ENCODE results near the gene CNTNAP5. TPM values are rescaled to one million over a fixed set of nuclear protein-coding genes. Genes with fewer than 3 reads are reported as not detected.

The CNTNAP5 gene
- total RNA-seq, 1 donor from 2014 or later: not detected

DNA sequence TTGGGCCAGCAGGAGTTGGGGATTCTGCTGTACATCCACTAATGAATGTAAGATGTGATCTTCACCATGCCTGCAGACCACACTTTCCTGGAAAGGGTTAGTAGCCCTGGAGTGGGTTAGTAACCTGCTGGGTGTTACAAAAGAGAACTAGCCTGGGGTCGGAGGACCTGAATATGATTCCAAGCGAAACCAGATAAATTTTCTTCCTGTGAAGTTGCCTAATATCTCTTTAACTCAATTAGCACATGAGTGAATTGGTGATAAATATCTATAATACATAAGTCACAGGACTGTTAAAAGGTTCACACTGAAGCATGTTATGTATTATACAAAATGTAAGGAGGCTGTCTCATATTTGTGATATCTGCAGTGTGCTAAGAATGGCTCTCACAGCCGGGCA, 291.0 kb downstream of the CNTNAP5 start:
- FAIRE-seq: no peak
- DNase-seq (ENCODE audit: low read depth): no peak

DNA sequence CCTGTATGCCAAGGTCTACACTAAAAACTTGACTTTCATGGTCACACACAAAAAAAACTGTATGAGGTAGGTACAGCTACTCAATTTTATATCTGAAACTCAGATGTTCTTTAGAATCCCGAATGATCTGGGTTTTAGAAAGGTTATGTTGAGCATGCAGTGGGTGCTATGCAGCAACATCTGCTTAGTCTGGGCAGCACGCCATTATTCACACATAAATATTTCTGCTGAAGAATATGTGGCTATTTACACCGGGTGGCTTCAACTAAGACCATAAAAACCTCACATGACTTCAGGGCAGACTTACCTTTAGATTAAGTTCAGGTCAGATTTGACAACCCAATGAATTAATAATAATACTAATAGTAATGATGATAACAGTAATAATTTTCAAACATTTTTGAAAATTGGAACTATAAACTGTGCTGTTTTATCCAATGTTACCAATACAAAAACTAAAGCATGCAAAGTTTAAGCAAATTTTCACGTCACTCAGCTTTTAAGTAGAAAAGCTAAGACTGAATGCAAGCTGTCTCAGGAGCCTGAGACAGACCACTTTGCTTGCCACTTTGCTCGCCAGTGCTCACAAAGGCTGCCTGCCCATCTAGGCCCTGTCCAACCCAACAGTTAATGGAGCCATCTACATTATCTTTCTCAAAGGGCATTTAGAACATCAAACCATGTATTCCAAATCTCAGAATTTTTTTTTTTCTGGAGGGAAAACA, 292.0 kb downstream of the CNTNAP5 start:
- TF ChIP-seq, protein P1, sequence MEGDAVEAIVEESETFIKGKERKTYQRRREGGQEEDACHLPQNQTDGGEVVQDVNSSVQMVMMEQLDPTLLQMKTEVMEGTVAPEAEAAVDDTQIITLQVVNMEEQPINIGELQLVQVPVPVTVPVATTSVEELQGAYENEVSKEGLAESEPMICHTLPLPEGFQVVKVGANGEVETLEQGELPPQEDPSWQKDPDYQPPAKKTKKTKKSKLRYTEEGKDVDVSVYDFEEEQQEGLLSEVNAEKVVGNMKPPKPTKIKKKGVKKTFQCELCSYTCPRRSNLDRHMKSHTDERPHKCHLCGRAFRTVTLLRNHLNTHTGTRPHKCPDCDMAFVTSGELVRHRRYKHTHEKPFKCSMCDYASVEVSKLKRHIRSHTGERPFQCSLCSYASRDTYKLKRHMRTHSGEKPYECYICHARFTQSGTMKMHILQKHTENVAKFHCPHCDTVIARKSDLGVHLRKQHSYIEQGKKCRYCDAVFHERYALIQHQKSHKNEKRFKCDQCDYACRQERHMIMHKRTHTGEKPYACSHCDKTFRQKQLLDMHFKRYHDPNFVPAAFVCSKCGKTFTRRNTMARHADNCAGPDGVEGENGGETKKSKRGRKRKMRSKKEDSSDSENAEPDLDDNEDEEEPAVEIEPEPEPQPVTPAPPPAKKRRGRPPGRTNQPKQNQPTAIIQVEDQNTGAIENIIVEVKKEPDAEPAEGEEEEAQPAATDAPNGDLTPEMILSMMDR (IDR thresholded peaks at IDR 0.05; ENCODE audit: insufficient read depth, low read length, severe bottlenecking): no peak
- FAIRE-seq (no peak), DNase-seq (ENCODE audit: low read depth) (no peak)
- H3K27me3 ChIP-seq (ENCODE audit: control insufficient read depth, insufficient read depth, low read length): no peaks in the 10 kb centered on the region
- H3K4me3 ChIP-seq (ENCODE audit: low read depth, low read length): no peak overlapping the region
- H3K36me3 ChIP-seq (ENCODE audit: control insufficient read depth, insufficient read depth, low read length): no peaks in the 10 kb centered on the region

More for the DNA sequence above, 291.0 kb downstream of the CNTNAP5 start:
- H3K27me3 ChIP-seq (ENCODE audit: control insufficient read depth, insufficient read depth, low read length): no peaks in the 10 kb centered on the region
- TF ChIP-seq, protein P1 (IDR thresholded peaks at IDR 0.05; ENCODE audit: insufficient read depth, low read length, severe bottlenecking): no peak
- H3K4me3 ChIP-seq (ENCODE audit: low read depth, low read length): no peak overlapping the region
- H3K36me3 ChIP-seq (ENCODE audit: control insufficient read depth, insufficient read depth, low read length): no peaks in the 10 kb centered on the region

DNA sequence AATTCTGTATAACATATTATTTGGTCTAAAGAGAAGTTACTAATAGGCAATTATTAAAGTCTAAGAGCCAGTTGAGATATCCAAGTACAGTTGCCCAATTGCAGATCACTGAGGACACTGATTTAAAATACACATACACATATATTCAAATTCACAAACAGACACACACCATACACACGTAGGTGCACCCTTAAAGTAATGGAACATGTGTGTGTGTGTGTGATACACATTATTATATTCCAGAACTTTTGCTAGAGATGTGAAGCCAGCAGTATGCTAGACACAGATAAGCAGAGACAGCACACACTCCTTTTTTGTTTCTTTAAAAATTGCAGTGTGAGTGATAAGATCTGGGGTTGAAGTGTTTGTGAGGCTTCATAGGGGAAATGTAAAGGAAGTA, 292.5 kb downstream of the CNTNAP5 start:
- DNase-seq (ENCODE audit: low read depth) (no peak), FAIRE-seq (no peak)
- Histone ChIP-seq H3K4me3 (ENCODE audit: low read depth, low read length) (no peak overlapping the region), H3K27me3 (ENCODE audit: control insufficient read depth, insufficient read depth, low read length) (no peaks in the 10 kb centered on the region), H3K36me3 (ENCODE audit: control insufficient read depth, insufficient read depth, low read length) (no peaks in the 10 kb centered on the region)
- TF ChIP-seq, protein P1 (IDR thresholded peaks at IDR 0.05; ENCODE audit: insufficient read depth, low read length, severe bottlenecking): no peak

DNA sequence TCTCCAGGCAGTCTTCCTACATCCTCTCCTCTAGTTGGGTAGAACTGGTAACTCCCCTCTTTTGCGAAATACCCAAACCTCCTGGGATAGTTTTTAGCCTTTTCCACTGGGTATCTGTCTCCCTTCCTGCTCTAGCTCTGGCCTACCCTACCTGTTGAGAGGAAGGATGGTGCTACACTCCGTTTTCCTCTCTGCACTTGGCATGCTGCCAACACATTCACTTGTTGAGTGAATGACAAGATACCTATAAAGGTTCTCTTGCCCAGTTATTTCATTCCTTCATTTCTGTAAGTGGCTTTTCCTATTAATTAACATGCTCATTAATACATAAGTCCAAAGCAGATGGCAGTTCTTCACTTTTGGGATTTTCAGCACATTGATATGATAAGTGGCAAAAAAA, 293.8 kb downstream of the CNTNAP5 start:
- Histone ChIP-seq H3K36me3 (ENCODE audit: control insufficient read depth, insufficient read depth, low read length) (no peaks in the 10 kb centered on the region), H3K4me3 (ENCODE audit: low read depth, low read length) (no peak overlapping the region), H3K27me3 (ENCODE audit: control insufficient read depth, insufficient read depth, low read length) (no peaks in the 10 kb centered on the region)
- TF ChIP-seq, protein P1 (IDR thresholded peaks at IDR 0.05; ENCODE audit: insufficient read depth, low read length, severe bottlenecking): no peak
- FAIRE-seq (no peak), DNase-seq (ENCODE audit: low read depth) (no peak)

DNA sequence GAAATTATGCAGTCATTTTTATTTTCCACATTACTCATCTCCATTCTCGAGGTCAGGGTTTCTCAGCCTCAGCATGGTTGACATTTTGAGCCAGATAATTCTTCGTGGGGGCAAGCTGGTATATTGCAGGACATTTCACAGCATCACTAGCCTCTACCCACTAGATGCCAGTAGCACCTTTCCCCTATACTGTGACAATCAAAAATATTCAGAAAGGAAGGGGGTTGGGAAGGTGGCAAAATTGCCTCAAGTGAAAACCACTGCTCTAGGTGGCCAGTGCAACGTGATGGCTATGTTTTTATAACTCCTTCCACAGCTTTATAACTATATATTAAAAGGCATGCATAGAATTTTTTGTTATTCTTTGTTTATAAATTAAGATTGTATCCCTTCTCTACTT, 294.5 kb downstream of the CNTNAP5 start:
- Histone ChIP-seq H3K4me3 (ENCODE audit: low read depth, low read length) (no peak overlapping the region), H3K27me3 (ENCODE audit: control insufficient read depth, insufficient read depth, low read length) (no peaks in the 10 kb centered on the region), H3K36me3 (ENCODE audit: control insufficient read depth, insufficient read depth, low read length) (no peaks in the 10 kb centered on the region)
- DNase-seq (ENCODE audit: low read depth) (no peak), FAIRE-seq (no peak)
- TF ChIP-seq, protein P1 (IDR thresholded peaks at IDR 0.05; ENCODE audit: insufficient read depth, low read length, severe bottlenecking): no peak

All from bronchial epithelial cell (primary cell).